CD4-positive, alpha-beta T cell treated with Interleukin-15 for 4 hours (primary cell): ENCODE data around the gene EEFSEC.

Experiments
- DNase-seq: peaks from one replicate; pipeline ENCODE4 v3.0.0-alpha.2; 2020; ENCODE audit warnings: low spot score

The EEFSEC gene

DNA sequence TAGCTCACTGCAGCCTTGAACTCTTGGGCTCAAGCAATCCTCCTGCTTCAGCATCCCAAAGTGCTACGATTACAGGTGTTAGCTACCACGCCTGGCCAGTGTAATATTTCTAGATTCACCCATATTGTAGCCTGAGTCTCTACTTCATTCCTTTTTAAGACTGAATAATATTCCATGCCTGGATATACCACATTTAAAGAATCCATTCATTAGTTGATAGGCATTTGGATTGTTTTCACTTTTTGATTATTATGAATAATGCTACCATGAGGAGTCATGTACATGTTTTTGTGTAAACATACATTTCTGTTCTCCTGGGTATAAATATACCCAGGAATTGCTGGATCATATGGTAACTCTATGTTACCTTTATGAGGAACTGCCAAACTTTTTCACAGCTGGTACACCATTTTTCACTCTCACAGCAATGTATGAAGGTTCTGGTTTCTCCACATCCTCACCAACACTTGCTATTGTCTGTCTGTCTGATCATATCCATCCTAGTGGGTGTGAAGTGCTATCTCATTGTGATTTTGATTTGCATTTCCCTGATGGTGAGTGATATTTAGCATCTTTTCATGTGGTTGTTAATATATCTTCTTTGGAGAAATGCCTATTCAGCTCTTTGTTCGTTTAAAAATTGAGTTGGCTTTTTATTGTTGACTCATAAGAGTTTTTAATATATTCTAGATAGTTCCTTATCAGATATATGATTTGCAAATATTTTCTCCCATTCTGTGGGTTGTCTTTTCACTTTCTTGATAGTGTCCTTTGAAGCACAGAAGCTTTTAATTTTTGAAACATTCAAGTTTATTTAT is 32.6 kb downstream of the EEFSEC start:
- no peak for DNase-seq

DNA sequence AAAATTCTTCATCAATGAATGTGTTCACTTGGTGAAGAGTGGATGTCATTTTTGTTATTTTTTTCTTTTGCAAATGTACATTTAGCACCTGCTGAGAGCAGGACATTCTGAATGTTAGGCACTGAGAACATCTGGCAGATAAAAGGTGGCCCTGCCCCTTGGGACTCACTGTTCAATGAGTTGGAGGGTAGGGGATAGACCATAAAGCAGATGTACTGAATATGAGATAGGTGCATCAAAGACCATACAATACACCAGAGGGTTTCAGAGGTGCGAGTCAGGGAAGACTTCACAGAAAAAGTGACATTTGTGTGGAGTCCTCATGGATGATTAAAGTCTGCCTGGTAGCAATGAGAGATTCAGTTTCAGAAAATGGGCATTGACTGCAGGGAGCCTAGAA is 34.2 kb downstream of the EEFSEC start:
- DNase-seq: no peak

DNA sequence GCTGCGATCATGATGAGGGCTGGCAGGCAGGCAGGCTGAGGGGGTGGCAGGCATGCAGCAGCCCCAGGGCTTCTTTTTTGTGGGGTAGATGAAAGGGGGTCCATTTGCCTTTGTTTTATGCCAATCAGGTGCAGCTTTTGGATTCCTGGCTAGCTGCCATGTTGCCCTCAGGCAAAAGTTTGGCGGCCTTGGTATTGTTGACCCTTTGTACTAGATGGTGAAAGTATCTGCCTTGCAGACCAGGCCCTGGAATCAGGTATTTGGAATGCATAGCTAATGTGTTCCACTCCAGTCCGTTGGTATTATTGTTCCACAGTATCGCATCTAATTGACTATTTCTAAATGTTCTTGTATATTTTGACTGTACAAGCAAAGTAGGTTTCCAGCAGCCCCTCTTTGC is 35.0 kb downstream of the EEFSEC start:
- no peak for DNase-seq

DNA sequence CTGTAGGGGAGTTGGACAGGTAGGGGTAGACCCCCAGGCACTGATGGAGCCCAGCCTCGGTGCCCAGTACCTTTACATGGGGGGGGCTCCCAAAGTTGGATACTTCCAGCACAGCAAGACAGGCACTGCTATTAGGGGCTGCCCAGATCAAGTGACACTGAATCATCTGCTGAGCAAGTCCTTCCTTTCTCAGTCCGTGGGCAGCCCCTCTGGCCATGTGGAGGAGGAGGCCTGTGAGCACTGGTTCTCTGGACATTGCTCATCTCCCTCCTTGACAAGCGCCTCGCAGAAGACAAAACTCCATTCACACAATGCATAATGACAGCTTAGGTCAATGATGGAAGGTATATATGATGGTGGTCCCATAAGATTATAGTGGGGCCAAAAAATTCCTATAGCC is 35.7 kb downstream of the EEFSEC start:
- no peak for DNase-seq

DNA sequence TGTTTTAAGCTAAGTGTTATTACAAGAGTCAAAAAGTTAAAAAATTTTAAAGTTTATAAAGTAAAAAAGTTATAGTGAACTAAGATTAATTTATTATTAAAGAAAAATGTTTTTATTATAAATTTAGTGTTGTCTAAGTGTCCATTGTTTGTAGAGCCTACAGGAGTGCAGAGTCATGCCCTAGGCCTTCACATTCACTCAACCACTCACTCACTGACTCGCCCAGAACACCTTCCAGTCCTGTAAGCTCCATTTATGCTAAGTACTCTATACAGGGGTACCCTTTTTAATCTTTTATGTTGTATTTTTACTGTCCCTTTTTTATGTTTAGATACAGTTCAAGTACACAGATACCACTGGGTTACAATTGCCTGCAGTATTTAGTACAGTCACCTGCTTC is 37.2 kb downstream of the EEFSEC start:
- DNase-seq: no peak

DNA sequence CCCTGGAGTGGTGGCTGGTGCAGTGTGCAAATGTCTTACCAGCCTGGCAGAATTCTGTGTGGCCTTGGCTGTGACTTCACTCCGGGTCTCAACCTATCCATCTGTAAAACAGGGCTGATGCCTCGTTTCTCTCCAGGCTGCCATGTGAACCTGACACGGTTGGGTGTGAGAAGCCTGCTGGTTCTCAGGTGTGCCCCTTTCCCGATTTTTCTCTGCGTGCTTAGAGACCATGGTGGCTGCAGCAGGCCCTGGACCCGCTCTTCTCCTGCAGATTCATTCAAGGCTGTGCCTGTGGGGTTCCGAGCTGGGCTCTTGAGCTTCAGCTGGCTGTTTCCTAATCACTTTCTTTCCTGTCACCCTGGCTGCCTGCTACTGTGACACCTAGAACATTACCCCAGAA is 38.9 kb downstream of the EEFSEC start:
- DNase-seq: no peak

DNA sequence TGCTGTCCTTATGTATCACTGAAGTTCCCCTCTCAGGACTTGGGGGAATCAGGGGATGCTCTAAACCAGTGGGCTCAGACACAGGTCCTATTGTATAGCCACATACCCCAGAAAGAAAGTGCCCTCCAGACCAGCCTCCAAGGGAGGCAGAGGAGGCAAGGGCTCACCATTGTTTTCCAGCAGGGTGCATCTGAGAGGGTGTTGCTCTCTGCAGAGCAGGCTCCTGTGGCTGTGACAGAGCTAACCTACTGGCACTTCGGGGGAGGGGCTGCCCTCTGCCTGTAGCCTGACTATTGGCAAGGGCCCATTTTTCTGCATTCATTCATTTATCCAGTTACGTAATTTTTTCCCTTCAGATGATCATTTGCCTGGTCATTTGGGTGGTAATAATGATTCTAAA is 39.9 kb downstream of the EEFSEC start:
- no peak for DNase-seq

DNA sequence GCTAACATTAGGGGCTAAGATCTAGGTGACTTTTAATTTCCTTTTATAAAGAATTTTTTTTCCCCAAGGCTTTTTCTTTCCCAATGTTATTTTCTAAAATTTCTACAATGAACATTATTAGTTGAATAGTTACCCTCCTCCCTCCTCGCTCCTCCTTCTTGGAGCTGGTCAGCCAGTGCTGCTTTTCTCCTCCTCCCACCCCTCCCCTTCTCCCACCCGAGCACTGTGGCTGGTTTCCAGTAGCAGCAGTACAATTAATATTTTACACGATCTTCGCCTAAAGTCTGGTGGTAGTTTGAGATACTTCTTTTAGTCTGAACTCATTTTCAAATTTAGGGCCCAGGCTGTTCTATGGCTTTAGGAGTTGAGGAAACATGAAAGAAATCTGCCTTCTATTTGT is 41.6 kb downstream of the EEFSEC start:
- no peak for DNase-seq

DNA sequence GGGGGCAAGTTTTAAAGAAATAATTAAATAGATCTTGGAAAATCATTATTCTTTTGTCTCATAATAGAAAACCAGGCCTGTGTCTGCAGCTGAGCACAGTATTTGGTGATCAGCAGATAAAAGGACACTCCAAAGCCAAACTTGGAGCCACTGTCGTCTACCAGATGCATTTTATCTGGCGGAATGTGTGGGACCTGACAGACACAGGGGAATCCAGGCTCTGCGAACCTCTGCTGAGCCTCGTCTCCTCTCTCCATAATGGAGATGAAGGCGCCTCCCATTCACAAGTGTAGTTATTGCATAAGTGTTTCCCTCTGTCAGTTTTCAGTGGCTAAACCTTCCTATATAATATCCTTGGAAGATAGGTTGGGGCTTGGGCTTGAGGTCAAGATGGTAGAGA is 42.1 kb downstream of the EEFSEC start:
- DNase-seq: no peak

DNA sequence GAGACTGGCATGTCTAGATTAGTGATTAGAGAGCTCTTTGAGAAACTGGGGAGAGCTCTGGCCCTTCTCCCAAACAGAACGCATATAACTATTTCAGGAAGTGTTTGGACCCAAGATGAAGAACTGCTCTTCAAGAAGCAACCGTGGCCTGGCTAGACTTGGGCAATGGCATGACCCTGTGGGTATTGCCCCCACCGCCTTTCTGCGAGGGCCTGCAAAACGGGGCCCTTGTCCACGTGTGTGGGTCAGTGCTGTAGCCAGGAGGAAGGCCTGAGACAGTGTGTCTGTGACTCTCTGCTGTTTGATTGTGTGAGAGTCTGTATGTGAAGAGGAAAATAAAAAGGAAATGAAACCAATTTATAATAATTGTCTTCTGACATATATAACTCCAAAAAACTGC is 42.5 kb downstream of the EEFSEC start:
- DNase-seq: no peak

DNA sequence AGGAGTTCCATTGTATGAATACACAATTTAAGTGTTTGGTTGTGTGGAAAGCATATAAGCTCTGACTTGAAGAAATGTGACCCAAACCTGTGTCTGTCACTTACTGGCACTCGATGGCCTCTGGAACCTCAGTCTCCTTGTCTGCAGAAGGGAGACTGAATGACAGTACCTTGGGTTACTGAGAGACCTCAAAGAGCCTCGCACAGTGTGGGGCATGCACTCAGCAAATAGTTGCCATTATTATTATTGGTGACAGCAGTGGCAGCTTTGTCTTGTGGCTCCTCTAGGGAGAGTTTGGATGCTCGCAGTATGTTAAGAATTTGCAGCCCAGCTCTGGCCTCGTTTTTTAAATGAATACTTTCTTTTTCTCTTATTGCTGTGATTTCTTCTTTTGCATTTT is 43.4 kb downstream of the EEFSEC start:
- no peak for DNase-seq

DNA sequence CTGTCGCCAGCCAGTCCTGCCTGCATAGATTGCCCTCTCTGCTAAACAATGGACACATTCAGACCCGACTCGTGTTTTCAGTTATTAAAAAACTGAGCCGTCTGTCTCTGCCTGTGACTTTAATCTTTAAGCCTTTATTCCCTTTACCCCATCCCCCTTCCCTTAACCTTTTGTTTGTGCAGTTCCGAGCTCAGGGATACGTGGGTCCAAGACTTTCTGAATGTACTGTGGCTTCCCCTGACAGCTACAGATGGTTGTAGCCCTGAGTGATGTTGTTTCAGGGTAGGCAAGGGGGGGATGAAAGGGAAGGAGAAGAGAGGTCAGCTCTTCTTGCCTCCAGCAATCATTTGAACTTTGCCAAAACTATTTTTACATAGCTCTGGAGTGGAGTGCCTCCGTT is 44.6 kb downstream of the EEFSEC start:
- DNase-seq: no peak

DNA sequence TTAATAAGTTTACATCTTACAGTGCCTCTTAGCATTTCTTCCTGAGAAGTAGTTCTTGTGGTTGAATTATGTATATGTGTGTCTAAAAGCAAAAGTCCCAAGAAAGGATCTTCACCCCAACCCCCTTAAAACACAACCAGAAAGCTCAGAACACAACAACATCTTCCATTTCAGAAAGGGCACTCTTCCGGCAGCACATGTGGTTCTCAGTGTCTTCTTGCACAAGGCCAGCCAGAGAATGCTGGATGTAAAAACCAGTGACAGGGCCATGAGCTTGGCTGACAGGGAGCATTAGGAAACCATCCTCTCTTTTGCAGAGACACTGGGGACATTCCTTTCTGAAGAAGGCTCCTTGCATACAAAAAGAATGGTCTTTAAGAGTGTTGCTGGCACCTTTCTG is 45.0 kb downstream of the EEFSEC start:
- no peak for DNase-seq

DNA sequence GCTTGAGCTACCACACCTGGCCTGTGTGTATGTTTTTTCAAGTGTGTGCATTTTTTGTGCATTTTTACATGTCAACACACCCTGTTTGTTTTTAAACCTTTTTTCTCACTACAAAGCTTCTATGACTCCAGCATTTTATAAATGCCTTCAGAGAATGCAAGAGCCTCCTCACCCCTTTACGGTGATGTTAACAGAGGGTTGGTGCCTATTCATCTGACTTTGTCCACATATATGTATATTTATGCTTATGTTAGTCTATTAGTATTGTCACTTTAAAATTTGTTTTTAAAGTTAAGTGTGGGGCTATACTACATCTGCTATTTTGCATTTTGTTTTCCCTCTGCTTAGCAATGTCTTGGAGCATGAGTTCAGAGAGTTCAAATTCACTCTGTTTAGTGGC is 45.8 kb downstream of the EEFSEC start:
- no peak for DNase-seq

DNA sequence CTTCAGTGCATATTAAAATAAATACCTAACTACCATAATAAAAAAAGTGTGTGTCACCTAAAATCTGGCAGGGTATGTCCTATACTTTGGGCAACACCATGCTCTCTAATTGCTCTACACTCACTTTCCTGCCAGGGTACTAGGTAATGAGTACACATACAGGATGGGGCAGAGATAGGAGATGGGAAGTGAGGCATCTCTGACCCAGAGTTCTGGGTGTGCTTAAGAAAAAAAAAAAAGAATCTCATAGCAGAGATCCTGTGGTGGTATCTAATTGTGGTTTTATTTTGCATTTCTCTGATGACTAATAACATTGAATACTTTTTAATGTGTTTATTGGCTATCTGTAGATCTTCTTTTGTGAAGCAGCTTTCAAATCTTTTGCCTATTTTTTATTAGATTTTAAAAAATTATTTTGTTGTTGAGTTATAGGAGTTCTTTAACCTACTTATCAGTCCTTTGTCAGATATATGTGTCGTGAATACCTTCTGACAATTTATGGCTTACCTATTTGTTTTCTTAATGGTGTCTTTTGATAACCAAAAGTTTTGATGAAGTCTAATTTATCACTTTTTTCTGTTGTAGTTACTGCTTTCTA is 48.0 kb downstream of the EEFSEC start:
- DNase-seq: no peak

DNA sequence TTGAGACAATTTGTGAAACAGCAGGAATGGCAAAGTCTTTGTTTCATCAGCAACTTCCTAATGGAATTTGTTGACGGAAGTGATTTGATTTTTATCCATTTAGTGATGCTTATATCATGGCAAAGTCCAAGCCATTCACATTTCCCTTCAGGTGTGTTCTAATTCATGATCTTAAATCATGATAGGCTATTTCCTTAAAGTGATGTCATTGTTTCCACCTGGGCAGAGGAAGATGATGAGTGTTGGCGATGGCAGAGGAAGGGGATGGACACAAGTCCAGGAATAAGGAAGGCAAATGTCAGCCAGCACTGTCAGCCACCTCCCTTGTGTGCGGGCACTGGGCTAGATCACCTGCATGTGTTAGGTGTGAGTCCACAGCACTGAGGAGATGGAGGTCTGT is 49.9 kb downstream of the EEFSEC start:
- no peak for DNase-seq

DNA sequence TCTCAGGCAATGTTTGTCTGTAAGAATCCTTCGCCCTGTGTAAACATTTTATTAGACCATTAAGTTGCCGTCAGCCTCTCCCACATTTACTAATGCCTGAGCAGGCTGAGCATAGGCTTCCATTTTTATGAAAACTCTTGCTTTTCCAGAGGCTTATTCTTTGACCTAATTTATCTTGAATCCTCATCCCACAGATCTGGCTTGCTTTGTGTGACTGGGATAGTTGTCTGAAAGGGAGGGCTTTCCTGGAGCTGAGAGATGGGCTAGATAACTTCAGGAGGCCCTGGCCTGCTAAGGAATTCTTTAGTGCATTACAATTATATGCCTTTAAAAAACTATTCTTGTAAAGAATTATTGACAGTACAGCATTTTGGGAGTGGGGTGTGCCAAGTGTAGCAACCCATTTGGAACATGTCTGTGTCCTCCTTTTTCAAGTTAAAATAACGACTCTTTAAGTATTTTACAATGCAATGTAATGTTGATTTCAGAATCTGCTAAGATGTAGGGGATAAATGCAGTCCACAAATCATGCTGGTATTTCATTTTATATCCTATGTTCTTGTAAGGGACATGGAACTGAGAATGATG is 52.4 kb downstream of the EEFSEC start:
- no peak for DNase-seq

DNA sequence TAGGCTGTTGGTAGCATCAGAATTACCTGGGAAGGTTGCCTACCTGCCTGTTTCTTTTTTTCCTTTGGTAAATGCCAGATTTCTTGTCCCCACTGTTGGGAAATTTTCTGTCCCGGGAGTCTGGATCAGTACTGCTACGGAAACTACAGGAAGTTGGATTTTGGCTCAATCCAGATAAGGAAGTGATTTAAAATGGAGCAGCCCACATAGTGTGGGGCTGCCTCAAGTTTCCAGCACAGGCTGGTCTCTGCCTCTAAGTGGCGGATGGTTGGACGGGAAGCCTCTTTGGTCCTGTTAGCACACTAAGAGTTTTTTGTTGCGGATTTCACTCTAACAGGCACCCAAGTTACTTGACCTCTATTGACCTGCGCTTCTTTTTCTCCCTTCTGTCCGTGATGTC is 54.7 kb downstream of the EEFSEC start:
- DNase-seq: no peak

DNA sequence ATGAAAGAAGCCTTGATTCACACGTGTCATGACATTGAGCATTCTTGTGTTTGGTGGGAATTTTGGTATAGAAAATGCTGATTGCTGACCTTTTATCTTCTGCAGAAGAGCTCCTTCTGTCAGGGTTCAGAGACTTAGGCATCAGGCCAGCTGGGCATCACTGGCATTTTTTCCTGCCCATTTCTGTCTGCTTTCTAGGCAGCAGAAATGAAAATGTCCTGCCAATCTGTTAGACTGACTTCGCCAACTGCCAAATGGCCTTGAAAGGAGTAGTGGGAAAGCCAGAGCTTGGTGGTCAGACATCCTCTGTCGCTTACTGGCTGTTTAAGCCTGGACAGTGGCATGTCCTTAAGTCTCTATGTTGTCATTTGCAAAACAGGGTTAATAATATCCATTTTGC is 57.4 kb downstream of the EEFSEC start:
- no peak for DNase-seq

DNA sequence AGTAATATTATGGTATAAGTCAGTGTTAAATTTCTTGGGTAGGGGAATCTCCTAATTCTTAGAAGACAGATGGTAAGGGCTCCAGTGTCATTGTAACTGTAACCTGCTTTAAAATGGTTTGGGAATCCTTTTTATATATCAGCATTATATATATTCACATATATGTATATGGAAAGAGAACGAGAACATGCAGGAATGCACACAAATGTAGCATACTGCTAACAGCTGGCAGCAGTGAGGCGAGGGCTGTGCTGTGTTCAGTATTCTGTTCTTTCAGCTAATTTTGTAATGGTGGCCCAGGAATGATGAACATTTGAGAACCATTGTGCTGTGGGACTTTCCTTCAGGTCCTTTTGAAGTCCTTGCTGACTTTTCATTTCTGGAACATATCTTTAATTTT is 60.8 kb downstream of the EEFSEC start:
- no peak for DNase-seq

DNA sequence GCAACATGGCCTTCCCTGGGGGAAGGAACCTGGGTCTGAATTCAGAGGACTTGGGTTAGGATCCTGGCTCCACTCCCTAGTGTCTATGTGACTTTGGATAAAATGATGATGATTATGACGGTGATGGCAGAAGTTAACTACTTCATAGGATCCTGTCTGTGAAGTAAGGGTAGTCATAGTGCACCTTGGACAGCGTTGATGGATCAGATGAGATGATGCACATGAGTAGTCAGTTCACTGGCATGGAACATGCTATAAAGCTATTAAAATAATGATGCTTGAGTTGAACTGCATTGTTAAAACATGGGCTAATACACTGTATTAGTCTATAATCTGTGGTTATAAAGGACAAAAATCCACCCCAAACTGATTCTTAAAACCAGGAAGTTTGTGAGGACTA is 62.0 kb downstream of the EEFSEC start:
- no peak for DNase-seq

DNA sequence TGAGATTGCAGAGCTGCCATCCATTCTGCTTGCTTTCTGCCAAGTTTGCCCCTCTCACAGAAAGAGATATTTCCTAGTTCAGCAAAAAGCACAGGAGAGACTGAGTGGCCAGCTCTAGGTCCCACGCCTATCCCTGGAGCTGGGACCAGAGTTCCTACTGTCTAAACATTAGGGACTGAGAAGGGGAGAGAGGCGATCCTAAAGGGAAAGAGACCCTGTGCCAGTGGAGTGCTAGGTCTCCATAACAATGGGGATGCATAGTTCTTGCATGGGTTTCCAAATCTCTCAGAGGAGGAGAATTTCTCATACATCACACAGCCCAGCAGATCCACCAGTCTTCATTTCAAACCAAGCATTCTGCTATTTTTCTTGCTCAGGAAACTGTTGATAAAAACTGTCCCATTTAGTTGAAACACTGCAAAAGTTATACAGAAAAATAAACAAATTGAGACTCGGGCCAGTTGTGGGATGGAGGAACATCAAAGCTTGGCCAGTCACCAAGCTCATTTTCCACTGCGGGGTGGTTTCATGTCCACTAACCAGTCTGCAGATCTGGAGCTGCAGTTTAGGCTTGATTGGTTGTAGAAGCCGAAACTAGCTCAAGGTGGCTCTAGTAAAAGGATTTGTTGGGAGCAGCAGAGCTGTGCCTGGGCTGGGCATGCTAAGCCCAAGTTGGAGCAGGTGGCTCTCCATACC is 62.7 kb downstream of the EEFSEC start:
- no peak for DNase-seq
